ENCODE measurements around the gene ACP4.

Gene ACP4

GRCh38 chr19:50844296-50844935 is 54.2 kb downstream of the ACP4 start:
- no peak for DNase-seq (ENCODE audit: low spot score)

All from hematopoietic multipotent progenitor cell treated with erythropoietin and hydrocortisone succinate and interleukin-3 and kit ligand, for 15 days (in vitro differentiated cells).